GM12875 (cell line): ENCODE data around the gene SETBP1.

ENCODE experiments used
- H3K4me3 ChIP-seq: one replicate; pipeline ENCODE4 v1.5.1; 2011; ENCODE audit warnings: low read depth, low read length, control low read depth
- TF ChIP-seq, protein P1 (sequence below): IDR thresholded peaks from 2 replicates; pipeline ENCODE4 v1.5.1; 2011; ENCODE audit warnings: low read depth, mild to moderate bottlenecking, control low read depth, inconsistent platforms, low read length, moderate library complexity, borderline replicate concordance; ENCODE audit not compliant: insufficient read depth

The SETBP1 gene

DNA sequence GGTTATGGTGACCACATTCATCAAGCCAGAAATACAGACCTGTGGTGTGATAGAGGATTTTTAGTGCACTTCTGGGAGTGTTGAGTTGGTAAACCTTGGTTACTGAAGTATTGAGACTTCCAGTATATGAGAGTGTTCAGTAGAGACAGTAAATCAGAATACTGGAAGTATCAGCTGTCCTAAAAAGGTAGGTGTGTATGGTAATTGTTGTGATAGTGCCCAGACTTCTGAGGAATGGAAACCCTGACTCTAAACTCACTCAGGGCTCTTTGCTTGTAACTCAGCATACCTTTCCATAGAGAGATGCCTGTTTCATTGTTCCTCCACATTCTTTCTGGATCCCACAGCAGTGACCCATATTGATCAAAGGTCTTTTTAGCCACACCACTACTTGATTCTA lies 217.1 kb downstream of the SETBP1 start:
- TF ChIP-seq, protein P1, sequence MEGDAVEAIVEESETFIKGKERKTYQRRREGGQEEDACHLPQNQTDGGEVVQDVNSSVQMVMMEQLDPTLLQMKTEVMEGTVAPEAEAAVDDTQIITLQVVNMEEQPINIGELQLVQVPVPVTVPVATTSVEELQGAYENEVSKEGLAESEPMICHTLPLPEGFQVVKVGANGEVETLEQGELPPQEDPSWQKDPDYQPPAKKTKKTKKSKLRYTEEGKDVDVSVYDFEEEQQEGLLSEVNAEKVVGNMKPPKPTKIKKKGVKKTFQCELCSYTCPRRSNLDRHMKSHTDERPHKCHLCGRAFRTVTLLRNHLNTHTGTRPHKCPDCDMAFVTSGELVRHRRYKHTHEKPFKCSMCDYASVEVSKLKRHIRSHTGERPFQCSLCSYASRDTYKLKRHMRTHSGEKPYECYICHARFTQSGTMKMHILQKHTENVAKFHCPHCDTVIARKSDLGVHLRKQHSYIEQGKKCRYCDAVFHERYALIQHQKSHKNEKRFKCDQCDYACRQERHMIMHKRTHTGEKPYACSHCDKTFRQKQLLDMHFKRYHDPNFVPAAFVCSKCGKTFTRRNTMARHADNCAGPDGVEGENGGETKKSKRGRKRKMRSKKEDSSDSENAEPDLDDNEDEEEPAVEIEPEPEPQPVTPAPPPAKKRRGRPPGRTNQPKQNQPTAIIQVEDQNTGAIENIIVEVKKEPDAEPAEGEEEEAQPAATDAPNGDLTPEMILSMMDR = no peak
- H3K4me3 ChIP-seq = no peak overlapping the region

DNA sequence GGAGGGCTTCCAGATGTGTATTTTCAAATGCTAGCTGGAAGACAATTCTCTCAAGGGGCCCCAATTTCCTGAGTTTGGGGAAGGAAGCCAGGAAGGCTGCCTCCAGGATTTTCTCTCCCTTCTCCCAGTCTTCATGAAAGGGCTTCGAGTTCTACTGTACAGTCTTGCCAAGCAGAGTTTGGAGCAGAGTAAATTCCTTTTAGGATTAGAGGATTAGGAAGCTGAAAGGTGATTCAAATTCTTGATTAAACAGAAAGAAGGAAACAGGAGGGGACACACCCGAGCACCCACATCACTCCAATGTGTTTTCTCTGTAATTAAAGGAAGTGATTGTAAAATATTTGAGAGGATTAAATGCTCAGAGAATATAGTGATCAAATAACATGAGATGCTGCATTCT lies 217.8 kb downstream of the SETBP1 start:
- TF ChIP-seq, protein P1 = no peak
- H3K4me3 ChIP-seq = no peak overlapping the region

DNA sequence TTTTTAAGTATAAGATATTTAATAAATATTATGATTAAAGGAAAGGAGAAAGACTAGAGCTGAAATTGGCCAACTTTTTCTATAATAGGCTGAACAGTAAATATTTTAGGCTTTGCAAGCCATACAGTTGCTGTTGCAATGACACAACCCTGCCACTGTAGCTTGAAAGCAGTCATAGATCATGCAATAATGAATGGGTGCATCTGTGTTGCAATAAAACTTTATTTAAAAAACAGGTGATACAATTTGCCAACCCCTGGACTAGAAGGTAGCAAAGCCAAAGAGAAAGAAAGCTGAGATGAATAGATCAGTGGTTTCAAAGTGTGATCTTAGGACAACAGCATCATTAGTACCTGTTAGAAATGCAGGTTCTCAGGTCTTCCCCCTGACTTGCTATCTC lies 219.1 kb downstream of the SETBP1 start:
- no peak overlapping the region for H3K4me3 ChIP-seq
- TF ChIP-seq, protein P1 = peak; percentile 14; the same call in 1 of the 2 replicates

DNA sequence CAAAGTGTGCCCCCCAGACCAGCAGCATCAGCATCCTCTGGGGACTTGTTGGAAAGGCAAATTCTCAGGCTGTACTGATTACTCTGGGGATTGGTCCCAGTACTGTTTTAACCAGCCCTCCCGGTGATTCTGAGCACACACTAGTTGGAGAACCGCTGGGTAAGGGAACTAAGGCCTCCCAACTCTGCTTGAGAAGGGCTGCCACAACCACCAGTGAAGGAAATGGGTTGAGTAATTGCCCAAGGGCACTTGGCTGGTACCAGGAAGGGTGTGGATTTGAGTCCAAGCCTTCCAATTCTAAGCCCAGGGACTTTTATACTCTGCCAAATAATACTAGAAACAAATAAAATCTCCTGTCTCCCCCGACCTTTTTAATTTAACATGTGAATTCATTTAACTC lies 219.9 kb downstream of the SETBP1 start:
- H3K4me3 ChIP-seq = no peak overlapping the region
- TF ChIP-seq, protein P1 = no peak

DNA sequence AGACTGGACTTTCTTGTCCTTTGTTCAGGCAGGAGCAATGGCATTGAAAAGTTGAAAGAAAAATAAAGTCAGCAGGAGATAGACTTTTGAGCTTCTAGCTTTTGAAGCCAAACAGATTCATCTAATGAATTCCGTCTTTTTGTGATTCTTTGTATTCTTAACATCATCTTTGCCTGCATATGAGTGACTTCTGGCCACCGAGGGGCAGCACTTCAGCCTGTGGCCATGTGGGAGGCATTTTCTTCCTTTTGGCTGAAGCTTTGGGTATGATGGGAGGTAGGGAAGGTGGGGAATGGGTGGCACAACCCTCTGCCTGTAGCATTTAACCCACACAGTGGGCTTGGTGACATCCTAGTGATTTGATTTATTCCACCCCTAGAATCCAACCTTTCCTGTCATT lies 220.6 kb downstream of the SETBP1 start:
- TF ChIP-seq, protein P1 = no peak
- H3K4me3 ChIP-seq = no peak overlapping the region

DNA sequence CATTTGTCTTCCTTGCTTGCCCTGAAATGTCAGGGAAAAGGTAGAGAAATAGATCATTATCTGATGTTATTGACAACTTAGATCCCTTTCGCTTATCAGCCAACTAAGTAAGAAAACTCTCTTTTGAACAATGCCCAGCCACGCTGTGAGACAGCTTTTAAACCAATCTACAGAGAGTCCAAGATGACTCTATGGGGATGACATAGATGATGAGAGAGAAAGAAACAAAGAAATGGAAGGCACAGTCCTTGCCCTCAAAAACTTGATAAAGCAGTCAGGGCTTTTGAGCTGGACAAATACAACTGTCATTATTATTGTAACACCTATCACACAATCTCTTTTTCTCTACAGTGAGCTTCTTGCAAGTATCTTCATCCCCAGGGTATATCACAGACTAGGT lies 222.6 kb downstream of the SETBP1 start:
- TF ChIP-seq, protein P1 = no peak
- no peak overlapping the region for H3K4me3 ChIP-seq

DNA sequence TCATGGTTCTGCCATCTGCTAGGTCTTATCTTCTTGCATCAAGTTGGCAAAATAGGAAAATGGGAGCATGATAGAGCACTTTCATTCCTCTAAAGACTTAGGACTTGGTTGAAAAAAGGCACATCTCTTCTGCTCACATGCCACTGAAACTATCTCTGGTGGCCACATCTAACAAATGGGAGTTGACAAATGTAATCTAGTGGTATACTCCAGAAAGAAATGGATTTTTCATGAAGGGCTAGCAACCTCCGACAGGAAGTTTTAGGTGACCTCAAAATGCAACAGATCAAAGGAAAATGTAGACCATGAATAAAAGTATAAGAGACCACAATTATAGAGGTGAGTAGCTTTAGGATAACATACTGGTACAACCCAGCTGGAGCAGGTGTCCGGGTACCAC lies 224.1 kb downstream of the SETBP1 start:
- TF ChIP-seq, protein P1 = no peak
- no peak overlapping the region for H3K4me3 ChIP-seq
